ENCODE measurements around the gene HUNK.

HUNK gene

DNA sequence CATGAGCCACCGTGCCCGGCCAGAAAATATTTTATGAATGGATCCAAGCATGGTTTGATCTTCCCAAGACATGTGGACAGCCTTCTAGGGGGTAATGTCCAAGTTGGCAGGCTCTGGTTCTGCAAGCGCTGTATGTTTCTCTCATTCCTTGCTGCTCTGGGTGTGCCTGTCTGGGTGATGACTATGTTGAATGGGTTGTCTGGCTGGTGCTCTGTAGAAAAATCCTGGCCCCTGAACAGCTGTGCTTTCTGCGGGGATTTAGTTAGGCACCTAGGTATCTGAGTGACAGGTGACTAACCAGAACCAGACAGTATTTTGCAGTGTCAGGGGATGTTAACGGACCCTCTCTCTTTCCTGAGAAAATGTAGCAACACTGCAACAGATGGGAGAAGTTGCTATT, 14.1 kb downstream of the HUNK start:
- DNase-seq (ENCODE audit: low read depth in 2 of 2): no peak
- H3K4me3 ChIP-seq (replicated peaks in 1 of 2; ENCODE audit: low read depth in 2 of 2, low read length in 2 of 2): no peak overlapping the region
- TF ChIP-seq, protein P1, sequence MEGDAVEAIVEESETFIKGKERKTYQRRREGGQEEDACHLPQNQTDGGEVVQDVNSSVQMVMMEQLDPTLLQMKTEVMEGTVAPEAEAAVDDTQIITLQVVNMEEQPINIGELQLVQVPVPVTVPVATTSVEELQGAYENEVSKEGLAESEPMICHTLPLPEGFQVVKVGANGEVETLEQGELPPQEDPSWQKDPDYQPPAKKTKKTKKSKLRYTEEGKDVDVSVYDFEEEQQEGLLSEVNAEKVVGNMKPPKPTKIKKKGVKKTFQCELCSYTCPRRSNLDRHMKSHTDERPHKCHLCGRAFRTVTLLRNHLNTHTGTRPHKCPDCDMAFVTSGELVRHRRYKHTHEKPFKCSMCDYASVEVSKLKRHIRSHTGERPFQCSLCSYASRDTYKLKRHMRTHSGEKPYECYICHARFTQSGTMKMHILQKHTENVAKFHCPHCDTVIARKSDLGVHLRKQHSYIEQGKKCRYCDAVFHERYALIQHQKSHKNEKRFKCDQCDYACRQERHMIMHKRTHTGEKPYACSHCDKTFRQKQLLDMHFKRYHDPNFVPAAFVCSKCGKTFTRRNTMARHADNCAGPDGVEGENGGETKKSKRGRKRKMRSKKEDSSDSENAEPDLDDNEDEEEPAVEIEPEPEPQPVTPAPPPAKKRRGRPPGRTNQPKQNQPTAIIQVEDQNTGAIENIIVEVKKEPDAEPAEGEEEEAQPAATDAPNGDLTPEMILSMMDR (IDR thresholded peaks at IDR 0.05; ENCODE audit: low read depth, low read length): no peak

DNA sequence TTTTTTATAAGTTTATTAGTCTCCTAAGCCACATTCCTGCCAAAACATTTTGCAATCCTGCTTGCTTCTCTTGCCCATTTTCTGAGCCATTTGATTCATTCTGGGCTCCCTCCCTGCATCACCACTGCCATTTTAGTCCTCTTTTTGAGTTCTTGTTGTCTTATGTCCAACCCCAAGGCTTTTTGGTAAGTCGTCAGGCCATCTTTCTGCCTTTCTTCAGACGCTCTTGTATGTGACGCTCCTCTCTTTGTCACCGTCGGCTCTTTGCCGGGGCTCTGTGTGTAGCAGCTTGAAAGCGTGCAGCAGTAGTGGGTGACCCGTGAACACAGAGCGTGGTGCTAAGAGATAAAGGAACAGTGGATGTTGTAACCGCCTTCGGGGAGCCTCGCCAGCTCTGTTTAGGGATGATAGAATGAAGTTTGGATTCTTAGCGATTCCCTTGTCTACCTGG, 14.6 kb downstream of the HUNK start:
- TF ChIP-seq, protein P1 (IDR thresholded peaks at IDR 0.05; ENCODE audit: low read depth, low read length): no peak
- H3K4me3 ChIP-seq (replicated peaks in 1 of 2; ENCODE audit: low read depth in 2 of 2, low read length in 2 of 2): no peak overlapping the region
- peak in 1 of 2 donors; percentile 11 for DNase-seq (ENCODE audit: low read depth in 2 of 2)

DNA sequence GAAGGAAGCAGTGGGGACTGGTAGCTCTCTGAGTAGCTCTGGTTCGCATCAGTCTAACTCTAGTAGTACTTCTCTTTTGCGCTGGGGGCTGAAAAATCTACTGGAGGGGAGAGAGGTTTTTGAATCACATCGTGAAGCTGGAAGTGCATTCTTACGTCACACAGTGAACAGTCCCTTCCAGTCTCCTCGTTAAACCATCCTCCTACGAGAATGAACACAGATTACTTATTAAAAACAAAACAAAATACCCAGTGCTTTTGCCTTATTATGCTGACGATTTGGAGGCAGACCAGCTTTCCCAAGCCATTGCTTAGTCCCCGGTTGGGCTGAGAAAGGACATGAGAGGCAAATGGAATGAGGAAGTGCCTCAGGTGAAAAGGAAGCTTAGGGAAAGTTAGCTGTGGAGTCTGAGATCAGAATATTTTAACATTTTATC, 16.1 kb downstream of the HUNK start:
- H3K4me3 ChIP-seq (replicated peaks in 1 of 2; ENCODE audit: low read depth in 2 of 2, low read length in 2 of 2): no peak overlapping the region
- TF ChIP-seq, protein P1 (IDR thresholded peaks at IDR 0.05; ENCODE audit: low read depth, low read length): no peak
- DNase-seq (ENCODE audit: low read depth in 2 of 2): no peak

DNA sequence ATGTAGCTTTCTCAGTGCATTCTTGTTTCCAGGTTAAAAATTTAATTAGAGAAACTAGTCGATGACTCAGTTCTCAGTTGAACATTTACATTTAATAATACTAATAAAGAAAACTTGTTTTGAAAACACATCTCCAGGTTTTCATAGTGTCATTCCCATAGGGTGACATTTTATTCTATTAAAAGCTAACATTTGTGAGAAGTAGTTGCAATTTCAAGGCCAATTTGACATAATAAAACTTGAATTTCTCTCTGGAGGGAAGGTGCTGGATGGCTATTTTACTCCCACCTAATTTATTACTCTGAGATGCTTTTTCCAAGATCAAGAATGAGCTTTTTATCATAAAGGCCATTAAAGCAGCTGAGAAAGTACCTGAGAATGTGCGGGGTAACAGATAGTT, 16.6 kb downstream of the HUNK start:
- no peak for DNase-seq (ENCODE audit: low read depth in 2 of 2)
- no peak overlapping the region for H3K4me3 ChIP-seq (replicated peaks in 1 of 2; ENCODE audit: low read depth in 2 of 2, low read length in 2 of 2)
- TF ChIP-seq, protein P1 (IDR thresholded peaks at IDR 0.05; ENCODE audit: low read depth, low read length): no peak

DNA sequence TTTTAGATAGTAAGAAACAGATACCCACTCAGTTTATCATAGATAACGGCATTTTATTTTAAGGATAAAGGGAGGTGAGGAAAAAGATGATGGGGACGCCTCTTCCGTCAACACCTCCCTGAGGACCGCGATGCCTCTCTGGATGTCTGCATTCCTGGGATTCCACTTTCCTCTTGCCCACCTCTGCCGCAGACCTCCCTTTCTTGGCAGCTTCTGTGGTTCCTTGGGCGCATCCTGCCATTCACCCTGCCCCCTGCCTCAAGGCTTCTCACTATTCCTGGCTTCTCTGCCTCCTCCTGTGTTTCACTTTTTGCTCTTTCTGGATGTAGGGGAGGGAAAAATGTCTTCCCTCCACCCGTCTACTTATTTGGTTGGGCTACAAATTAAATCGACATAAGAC, 19.9 kb downstream of the HUNK start:
- TF ChIP-seq, protein P1 (IDR thresholded peaks at IDR 0.05; ENCODE audit: low read depth, low read length): no peak
- H3K4me3 ChIP-seq (replicated peaks in 1 of 2; ENCODE audit: low read depth in 2 of 2, low read length in 2 of 2): no peak overlapping the region
- no peak for DNase-seq (ENCODE audit: low read depth in 2 of 2)

DNA sequence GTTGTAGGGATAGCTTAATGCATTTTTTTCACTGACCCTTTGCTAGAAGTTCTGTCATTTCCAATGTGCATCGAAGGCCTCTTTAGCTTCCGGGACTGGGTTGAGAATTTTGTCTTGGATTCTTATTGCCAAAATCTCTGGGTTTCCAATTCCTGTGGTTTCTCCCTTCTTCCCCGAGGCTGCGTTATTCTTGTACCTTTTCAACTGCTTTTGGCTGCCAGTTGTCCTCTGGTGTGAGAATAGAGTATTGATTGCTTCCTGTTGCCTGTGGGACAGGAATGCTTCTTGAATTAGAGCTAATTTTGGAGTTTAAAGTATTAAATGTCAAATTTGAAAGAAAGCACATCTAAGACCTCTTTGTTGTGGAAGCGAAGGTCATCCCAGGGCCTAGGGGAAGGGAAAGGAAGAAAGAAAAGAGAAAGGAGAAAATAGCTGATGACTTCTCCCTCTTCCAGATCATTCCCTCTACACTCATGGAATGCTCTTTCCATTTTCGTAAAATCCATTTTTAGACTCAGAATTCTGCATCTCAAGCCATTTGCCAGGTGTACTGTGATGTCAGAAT, 21.1 kb downstream of the HUNK start:
- TF ChIP-seq, protein P1 (IDR thresholded peaks at IDR 0.05; ENCODE audit: low read depth, low read length): no peak
- no peak for DNase-seq (ENCODE audit: low read depth in 2 of 2)
- no peak overlapping the region for H3K4me3 ChIP-seq (replicated peaks in 1 of 2; ENCODE audit: low read depth in 2 of 2, low read length in 2 of 2)

DNA sequence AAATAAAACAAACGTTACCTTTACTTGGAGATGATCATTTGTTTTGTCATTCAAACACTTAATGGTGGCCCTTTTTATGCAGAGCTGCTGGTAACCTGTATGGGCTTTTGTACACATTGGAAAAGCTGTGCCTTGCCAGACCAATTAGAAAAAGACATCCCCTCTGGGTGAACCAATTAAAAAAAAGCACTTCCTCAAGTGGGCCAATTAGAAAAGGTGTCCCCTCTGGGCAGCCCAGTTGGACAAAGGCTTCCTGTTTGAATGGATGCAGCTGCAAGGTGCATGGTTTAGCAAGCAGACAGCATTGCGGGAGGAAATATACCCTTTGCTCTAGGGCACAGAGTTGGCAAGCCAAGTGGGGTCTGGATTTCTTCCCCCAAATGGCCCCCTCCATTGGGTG, 21.6 kb downstream of the HUNK start:
- TF ChIP-seq, protein P1 (IDR thresholded peaks at IDR 0.05; ENCODE audit: low read depth, low read length): no peak
- no peak for DNase-seq (ENCODE audit: low read depth in 2 of 2)

More for the DNA sequence above, 21.6 kb downstream of the HUNK start:
- no peak overlapping the region for H3K4me3 ChIP-seq (replicated peaks in 1 of 2; ENCODE audit: low read depth in 2 of 2, low read length in 2 of 2)
